Testis (tissue), 3 donors: ENCODE results near the gene KREMEN2. TPM values are rescaled to one million over a fixed set of nuclear protein-coding genes. Genes with fewer than 3 reads are reported as not detected.

Source experiments
- DNase-seq: peaks from one replicate; pipeline ENCODE4 v3.0.0-alpha.2; 2019
- H3K27ac ChIP-seq, 2 donors: fragments of 200-600 bp; sonication (generic); one replicate each; pipeline ENCODE4 v1.5.1; 2019
- H3K27me3 ChIP-seq: fragments of 200-600 bp; sonication (generic); one replicate; pipeline ENCODE4 v1.5.1; 2019
- H3K36me3 ChIP-seq: fragments of 200-600 bp; sonication (generic); one replicate; pipeline ENCODE4 v1.5.1; 2017; ENCODE audit warnings: low read depth; ENCODE audit errors: missing control alignments
- H3K4me1 ChIP-seq: fragments of 200-600 bp; sonication (generic); one replicate; pipeline ENCODE4 v1.5.1; 2019
- H3K4me3 ChIP-seq, 2 donors: fragments of 200-600 bp; sonication (generic); one replicate each; pipeline ENCODE4 v1.5.1; 2017 to 2019
- H3K9me3 ChIP-seq: fragments of 200-600 bp; sonication (generic); one replicate; pipeline ENCODE4 v1.5.1; 2017
- CTCF ChIP-seq, 3 experiments: fragments of 450-650 bp in 2 of 3; fragments of 200-600 bp in 1 of 3; sonication (generic) in 1 of 3; IDR thresholded peaks; one replicate each; pipeline ENCODE4 v1.5.1; 2016 to 2019; ENCODE audit warnings: antibody characterized with exemption in 3 of 3, mild to moderate bottlenecking in 2 of 3, moderate library complexity in 1 of 3
- POLR2A ChIP-seq: fragments of 450-650 bp; IDR thresholded peaks from one replicate; pipeline ENCODE4 v1.6.1; 2017; ENCODE audit warnings: antibody characterized with exemption, mild to moderate bottlenecking, moderate library complexity
- WGBS, 2 donors: methylation state at CpG; one replicate each; pipeline ENCODE4 v1.1.5; 2018; 5-methylcytosine and 5-hydroxymethylcytosine counted together
- intact Hi-C: fragments of 100-400 bp; cut with DNase I; formaldehyde crosslinking; loops from one replicate; pipeline ENCODE4 v1.15.1; 2023; ENCODE audit warnings: low total_unique reads
- polyA plus RNA-seq: library from polyadenylated mRNA; stranded (reverse); fragments of 350-450 nt; fragmentation: Illumina TruSeq; extraction: RNeasy Lipid Tissue Mini Kit (QIAGEN cat#74804); gene quantifications from one replicate; pipeline ENCODE4 v1.2.3, GENCODE V29; 2014; ENCODE audit warnings: low read depth, low replicate concordance; ENCODE audit not compliant: insufficient read depth
- total RNA-seq, 2 donors: library from RNA; depleted of rRNA; stranded (reverse); fragments of >200 nt; gene quantifications; one replicate each; pipeline ENCODE4 v1.2.3, GENCODE V29; 2016

Gene KREMEN2
- total and polyA plus RNA-seq, 3 donors from 2014 or later: 0.86 to 1.7 (median 1.7) TPM

- Histone ChIP-seq H3K36me3 (no peaks in the 10 kb centered on the region), H3K4me3 (no peak overlapping the region), H3K27me3 (no peaks in the 10 kb centered on the region), H3K4me1 (peaks cover 13% of the 10 kb centered on the region), H3K9me3 (no peaks in the 10 kb centered on the region), H3K27ac (no peak overlapping the region)
- WGBS, 2 donors: 76 to 93% methylated on average over 7 of the region's 7 CpGs
- no peak for DNase-seq
- intact Hi-C loops: no loop called here
- TF ChIP-seq POLR2A (no peak), CTCF (IDR thresholded peaks at IDR 0.05) (no peak)
These were observed 12.1 kb downstream of the KREMEN2 start for GRCh38 chr16:2976201-2976600.

GRCh38 chr16:2976673-2977072 is 12.6 kb downstream of the KREMEN2 start:
- no peak for DNase-seq
- TF ChIP-seq POLR2A: no peak
- TF ChIP-seq CTCF (IDR thresholded peaks at IDR 0.05): no peak
- H3K4me1 ChIP-seq: peaks cover 18% of the 10 kb centered on the region
- WGBS, 2 donors: 96% methylated on average over 13 to 15 of the region's 15 CpGs
- no peak overlapping the region for H3K4me3 ChIP-seq
- intact Hi-C loops: no loop called here
- no peak overlapping the region for H3K27ac ChIP-seq
- H3K9me3 ChIP-seq: no peaks in the 10 kb centered on the region
- H3K36me3 ChIP-seq: no peaks in the 10 kb centered on the region
- no peaks in the 10 kb centered on the region for H3K27me3 ChIP-seq

DNA sequence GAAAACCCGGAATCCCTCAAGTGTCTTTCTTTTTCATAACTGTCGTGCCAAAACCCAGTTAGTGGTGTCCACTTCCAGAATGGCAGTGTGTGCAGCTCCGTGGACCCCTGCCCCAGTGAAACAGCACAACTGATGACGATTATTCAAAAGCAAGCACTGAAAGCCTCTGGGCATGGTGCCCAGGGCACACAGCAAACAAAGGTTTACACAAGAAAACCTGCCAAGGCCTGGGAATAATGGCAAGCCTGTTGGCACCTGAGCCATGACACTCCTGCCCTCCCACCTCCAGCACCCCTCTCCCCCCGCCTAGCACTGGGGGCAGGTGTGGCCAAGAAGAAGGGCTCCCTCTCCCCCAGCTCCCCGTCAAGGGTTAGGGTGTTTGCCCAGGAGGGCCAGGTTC is 13.4 kb downstream of the KREMEN2 start:
- intact Hi-C loops: no loop called here
- no peak overlapping the region for H3K27ac ChIP-seq
- DNase-seq: no peak
- no peak overlapping the region for H3K4me3 ChIP-seq
- H3K27me3 ChIP-seq: no peaks in the 10 kb centered on the region
- 85 to 86% methylated on average over 4 to 6 of the region's 6 CpGs for WGBS, 2 donors
- H3K36me3 ChIP-seq: no peaks in the 10 kb centered on the region
- TF ChIP-seq POLR2A (no peak), CTCF (IDR thresholded peaks at IDR 0.05) (no peak)
- no peaks in the 10 kb centered on the region for H3K9me3 ChIP-seq
- H3K4me1 ChIP-seq: peaks cover 20% of the 10 kb centered on the region

- peaks cover 20% of the 10 kb centered on the region for H3K4me1 ChIP-seq
- H3K4me3 ChIP-seq: peak overlapping the region; percentile 76 to 77
- TF ChIP-seq POLR2A (no peak), CTCF (IDR thresholded peaks at IDR 0.05) (no peak)
- DNase-seq: no peak
- H3K27me3 ChIP-seq: no peaks in the 10 kb centered on the region
- intact Hi-C loops: no loop called here
- no peaks in the 10 kb centered on the region for H3K36me3 ChIP-seq
- WGBS, 2 donors: 1 to 5% methylated on average over 32 to 43 of the region's 43 CpGs
- H3K27ac ChIP-seq: peak overlapping the region in 1 of 2 donors; percentile 89
- no peaks in the 10 kb centered on the region for H3K9me3 ChIP-seq
These were observed 15.7 kb downstream of the KREMEN2 start for GRCh38 chr16:2979669-2980226.
